ENCODE measurements around the gene TEN1. TPM values are rescaled to one million over a fixed set of nuclear protein-coding genes. Genes with fewer than 3 reads are reported as not detected.

TEN1 gene
- total and polyA plus RNA-seq, 9 of the 15 experiments (the other 6 are each of a cell fraction or from before 2014, with no cell fraction given) = 1.3 to 25.7 (median 10.1) TPM

DNA sequence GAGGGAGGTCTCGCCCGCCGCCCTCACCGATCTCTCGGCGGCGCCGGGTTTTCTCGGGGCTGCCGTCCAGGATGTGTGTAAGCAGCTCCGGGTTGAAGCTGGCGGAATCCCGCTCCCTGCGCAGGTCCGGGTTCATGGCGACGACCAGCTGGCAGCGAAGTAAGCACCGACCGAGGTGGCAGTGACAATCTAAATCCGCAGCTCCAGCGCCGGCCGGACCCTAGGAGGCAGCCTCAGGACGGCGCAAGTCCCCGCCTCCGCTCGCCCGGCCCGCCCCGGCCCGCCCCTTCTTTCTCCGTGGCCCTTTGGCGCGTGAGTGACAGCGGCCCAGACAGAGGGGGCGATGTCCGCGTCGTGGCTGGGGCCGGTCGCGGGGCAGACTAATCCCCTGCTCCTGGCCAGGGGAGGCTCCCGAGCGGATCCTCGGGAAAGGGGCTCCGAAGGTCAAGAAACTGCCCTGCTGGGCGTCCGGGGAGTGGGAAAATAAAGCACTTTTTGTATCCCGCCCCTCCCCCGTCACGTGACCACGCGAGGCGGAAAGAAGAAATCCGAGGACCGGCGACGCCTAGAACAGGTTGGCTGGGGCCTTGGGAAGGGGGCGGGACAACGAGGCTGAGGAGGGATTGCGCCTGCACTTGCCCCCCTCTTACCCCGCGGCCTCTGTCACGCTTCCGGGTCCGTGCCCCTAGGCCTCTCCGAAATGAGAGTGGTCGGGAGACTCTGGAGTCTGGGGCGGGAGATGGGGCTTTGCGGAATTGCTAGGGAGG lies at the start of gene TEN1, which contains the start of gene ACOX1 (continued):
- TF ChIP-seq TAF1 (IDR thresholded peaks at IDR 0.05; ENCODE audit: control insufficient read depth, extremely low read depth, insufficient read depth, low read length, severe bottlenecking) = peak; percentile 93
- TF ChIP-seq, protein P1, sequence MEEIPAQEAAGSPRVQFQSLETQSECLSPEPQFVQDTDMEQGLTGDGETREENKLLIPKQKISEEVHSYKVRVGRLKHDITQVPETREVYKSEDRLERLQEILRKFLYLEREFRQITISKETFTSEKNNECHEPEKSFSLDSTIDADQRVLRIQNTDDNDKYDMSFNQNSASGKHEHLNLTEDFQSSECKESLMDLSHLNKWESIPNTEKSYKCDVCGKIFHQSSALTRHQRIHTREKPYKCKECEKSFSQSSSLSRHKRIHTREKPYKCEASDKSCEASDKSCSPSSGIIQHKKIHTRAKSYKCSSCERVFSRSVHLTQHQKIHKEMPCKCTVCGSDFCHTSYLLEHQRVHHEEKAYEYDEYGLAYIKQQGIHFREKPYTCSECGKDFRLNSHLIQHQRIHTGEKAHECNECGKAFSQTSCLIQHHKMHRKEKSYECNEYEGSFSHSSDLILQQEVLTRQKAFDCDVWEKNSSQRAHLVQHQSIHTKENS (CRISPR knock-in tag; IDR thresholded peaks at IDR 0.05) = no peak
- TF ChIP-seq, protein P2, sequence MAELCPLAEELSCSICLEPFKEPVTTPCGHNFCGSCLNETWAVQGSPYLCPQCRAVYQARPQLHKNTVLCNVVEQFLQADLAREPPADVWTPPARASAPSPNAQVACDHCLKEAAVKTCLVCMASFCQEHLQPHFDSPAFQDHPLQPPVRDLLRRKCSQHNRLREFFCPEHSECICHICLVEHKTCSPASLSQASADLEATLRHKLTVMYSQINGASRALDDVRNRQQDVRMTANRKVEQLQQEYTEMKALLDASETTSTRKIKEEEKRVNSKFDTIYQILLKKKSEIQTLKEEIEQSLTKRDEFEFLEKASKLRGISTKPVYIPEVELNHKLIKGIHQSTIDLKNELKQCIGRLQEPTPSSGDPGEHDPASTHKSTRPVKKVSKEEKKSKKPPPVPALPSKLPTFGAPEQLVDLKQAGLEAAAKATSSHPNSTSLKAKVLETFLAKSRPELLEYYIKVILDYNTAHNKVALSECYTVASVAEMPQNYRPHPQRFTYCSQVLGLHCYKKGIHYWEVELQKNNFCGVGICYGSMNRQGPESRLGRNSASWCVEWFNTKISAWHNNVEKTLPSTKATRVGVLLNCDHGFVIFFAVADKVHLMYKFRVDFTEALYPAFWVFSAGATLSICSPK (IDR thresholded peaks at IDR 0.05; ENCODE audit: borderline replicate concordance) = no peak
- peak in 1 of 2 experiments; percentile 37; a peak in 1 of 4 replicates for TF ChIP-seq RCOR1 (IDR thresholded peaks at IDR 0.05; ENCODE audit: borderline replicate concordance in 1 of 2, low read depth in 2 of 2, low read length in 2 of 2)
- TF ChIP-seq TOE1 (IDR thresholded peaks at IDR 0.05; ENCODE audit: borderline replicate concordance) = peak; percentile 100
- TF ChIP-seq TOE1 (CRISPR knock-in tag; IDR thresholded peaks at IDR 0.05; ENCODE audit: borderline replicate concordance, low read depth) = 0 out of 2 replicates have a peak, but pooled peaks have one; percentile 73
- TF ChIP-seq, protein P3, sequence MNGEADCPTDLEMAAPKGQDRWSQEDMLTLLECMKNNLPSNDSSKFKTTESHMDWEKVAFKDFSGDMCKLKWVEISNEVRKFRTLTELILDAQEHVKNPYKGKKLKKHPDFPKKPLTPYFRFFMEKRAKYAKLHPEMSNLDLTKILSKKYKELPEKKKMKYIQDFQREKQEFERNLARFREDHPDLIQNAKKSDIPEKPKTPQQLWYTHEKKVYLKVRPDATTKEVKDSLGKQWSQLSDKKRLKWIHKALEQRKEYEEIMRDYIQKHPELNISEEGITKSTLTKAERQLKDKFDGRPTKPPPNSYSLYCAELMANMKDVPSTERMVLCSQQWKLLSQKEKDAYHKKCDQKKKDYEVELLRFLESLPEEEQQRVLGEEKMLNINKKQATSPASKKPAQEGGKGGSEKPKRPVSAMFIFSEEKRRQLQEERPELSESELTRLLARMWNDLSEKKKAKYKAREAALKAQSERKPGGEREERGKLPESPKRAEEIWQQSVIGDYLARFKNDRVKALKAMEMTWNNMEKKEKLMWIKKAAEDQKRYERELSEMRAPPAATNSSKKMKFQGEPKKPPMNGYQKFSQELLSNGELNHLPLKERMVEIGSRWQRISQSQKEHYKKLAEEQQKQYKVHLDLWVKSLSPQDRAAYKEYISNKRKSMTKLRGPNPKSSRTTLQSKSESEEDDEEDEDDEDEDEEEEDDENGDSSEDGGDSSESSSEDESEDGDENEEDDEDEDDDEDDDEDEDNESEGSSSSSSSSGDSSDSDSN (IDR thresholded peaks at IDR 0.05; ENCODE audit: borderline replicate concordance in 1 of 2, low read depth in 2 of 2, low read length in 2 of 2) = peak; percentile 45 to 67; a peak in 1 of 4 replicates
- TF ChIP-seq, protein P4, sequence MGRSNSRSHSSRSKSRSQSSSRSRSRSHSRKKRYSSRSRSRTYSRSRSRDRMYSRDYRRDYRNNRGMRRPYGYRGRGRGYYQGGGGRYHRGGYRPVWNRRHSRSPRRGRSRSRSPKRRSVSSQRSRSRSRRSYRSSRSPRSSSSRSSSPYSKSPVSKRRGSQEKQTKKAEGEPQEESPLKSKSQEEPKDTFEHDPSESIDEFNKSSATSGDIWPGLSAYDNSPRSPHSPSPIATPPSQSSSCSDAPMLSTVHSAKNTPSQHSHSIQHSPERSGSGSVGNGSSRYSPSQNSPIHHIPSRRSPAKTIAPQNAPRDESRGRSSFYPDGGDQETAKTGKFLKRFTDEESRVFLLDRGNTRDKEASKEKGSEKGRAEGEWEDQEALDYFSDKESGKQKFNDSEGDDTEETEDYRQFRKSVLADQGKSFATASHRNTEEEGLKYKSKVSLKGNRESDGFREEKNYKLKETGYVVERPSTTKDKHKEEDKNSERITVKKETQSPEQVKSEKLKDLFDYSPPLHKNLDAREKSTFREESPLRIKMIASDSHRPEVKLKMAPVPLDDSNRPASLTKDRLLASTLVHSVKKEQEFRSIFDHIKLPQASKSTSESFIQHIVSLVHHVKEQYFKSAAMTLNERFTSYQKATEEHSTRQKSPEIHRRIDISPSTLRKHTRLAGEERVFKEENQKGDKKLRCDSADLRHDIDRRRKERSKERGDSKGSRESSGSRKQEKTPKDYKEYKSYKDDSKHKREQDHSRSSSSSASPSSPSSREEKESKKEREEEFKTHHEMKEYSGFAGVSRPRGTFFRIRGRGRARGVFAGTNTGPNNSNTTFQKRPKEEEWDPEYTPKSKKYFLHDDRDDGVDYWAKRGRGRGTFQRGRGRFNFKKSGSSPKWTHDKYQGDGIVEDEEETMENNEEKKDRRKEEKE (IDR thresholded peaks at IDR 0.05; ENCODE audit: borderline replicate concordance in 1 of 2, control insufficient read depth in 1 of 2, low read depth in 2 of 2, low read length in 1 of 2) = no peak
- 0 out of 4 replicates have a peak, but pooled peaks of 1 of the 2 experiments have one; percentile 43 for TF ChIP-seq FOXA3 (CRISPR knock-in tag; conservative IDR thresholded peaks at IDR 0.05 in 1 of 2, IDR thresholded peaks at IDR 0.05 in 1 of 2)
- TF ChIP-seq SMARCE1 (IDR thresholded peaks at IDR 0.05) = no peak
- no peak for TF ChIP-seq RFX1 (IDR thresholded peaks at IDR 0.05)
- TF ChIP-seq PCBP1 (IDR thresholded peaks at IDR 0.05; ENCODE audit: low read depth, low read length, poor library complexity, severe bottlenecking) = peak; percentile 81
- peak; percentile 74; the same call in 1 of the 2 replicates for TF ChIP-seq ZBTB1 (CRISPR knock-in tag; IDR thresholded peaks at IDR 0.05; ENCODE audit: borderline replicate concordance, low read depth)
- TF ChIP-seq CCAR2 (IDR thresholded peaks at IDR 0.05; ENCODE audit: low read depth, low read length) = no peak
- TF ChIP-seq NCOA4 (IDR thresholded peaks at IDR 0.05; ENCODE audit: partially characterized antibody) = no peak
